Vagina (tissue), 2 donors: ENCODE results near the gene TMEM135.

Experiments used
- CTCF ChIP-seq, 3 experiments: fragments of 450-650 bp in 2 of 3; fragments of 200-600 bp in 1 of 3; sonication (generic) in 1 of 3; IDR thresholded peaks; one replicate each; pipeline ENCODE4 v1.5.1; 2017 to 2019; ENCODE audit warnings: antibody characterized with exemption in 3 of 3, mild to moderate bottlenecking in 2 of 3, moderate library complexity in 2 of 3
- POLR2A ChIP-seq, 2 donors: fragments of 450-650 bp; IDR thresholded peaks; one replicate each; pipeline ENCODE4 v1.6.1; 2017; ENCODE audit warnings: antibody characterized with exemption in 2 of 2, mild to moderate bottlenecking in 2 of 2, moderate library complexity in 2 of 2

GRCh38 chr11:87006035-87006434, 31.7 kb upstream of the TMEM135 start:
- TF ChIP-seq CTCF (IDR thresholded peaks at IDR 0.05) (no peak), POLR2A (IDR thresholded peaks at IDR 0.05) (no peak)
